Upper lobe of left lung (tissue), 4 donors: ENCODE data around the gene CHST8.

Source experiments
- CTCF ChIP-seq, 6 experiments: fragments of 450-650 bp in 4 of 6; fragments of 200-600 bp in 2 of 6; sonication (generic) in 2 of 6; IDR thresholded peaks; one replicate each; pipeline ENCODE4 v1.5.1; 2016 to 2019; ENCODE audit warnings: antibody characterized with exemption in 6 of 6
- POLR2A ChIP-seq, 4 donors: fragments of 450-650 bp; IDR thresholded peaks; one replicate each; pipeline ENCODE4 v1.5.1; 2016 to 2017; ENCODE audit warnings: antibody characterized with exemption in 4 of 4, mild to moderate bottlenecking in 2 of 4
- POLR2AphosphoS5 ChIP-seq, 2 donors: sonication (generic); formaldehyde crosslinking; IDR thresholded peaks; one replicate each; pipeline ENCODE4 v1.5.1; 2017; ENCODE audit warnings: antibody characterized with exemption in 2 of 2

- TF ChIP-seq POLR2A (IDR thresholded peaks at IDR 0.05) (peak in 3 of 4 donors; percentile 16 to 60 (median 51)), CTCF (IDR thresholded peaks at IDR 0.05) (peak; percentile 83 to 89 (median 88)), POLR2AphosphoS5 (IDR thresholded peaks at IDR 0.05) (peak; percentile 62 to 70)
Measured at GRCh38 chr19:33795370-33796163, 173.8 kb downstream of the CHST8 start.
